HG03103 (cell line): ENCODE results near the gene MATN1.

Source experiments
- ATAC-seq: cut with Tn5 transposase; IDR thresholded peaks from one replicate; pipeline ENCODE4 v1.9.1; 2021; ENCODE audit warnings: low read depth; ENCODE audit not compliant: unreplicated experiment

MATN1 gene

GRCh38 chr1:30734106-30734505 is 10.7 kb upstream of the MATN1 start:
- ATAC-seq, result no peak

- ATAC-seq, result no peak
Measured at GRCh38 chr1:30733493-30733892, 10.1 kb upstream of the MATN1 start.

GRCh38 chr1:30732277-30732996 is 9.1 kb upstream of the MATN1 start:
- ATAC-seq, result no peak

- ATAC-seq, result no peak
Measured at GRCh38 chr1:30731806-30732276, 8.5 kb upstream of the MATN1 start.

GRCh38 chr1:30731109-30731805 is 7.9 kb upstream of the MATN1 start:
- ATAC-seq, result no peak

GRCh38 chr1:30730346-30731108 is 7.1 kb upstream of the MATN1 start:
- ATAC-seq, result no peak

GRCh38 chr1:30729901-30730300 is 6.5 kb upstream of the MATN1 start:
- no peak for ATAC-seq

- no peak for ATAC-seq
Measured at GRCh38 chr1:30728832-30729638, 5.7 kb upstream of the MATN1 start.

GRCh38 chr1:30728340-30728739 is 5.0 kb upstream of the MATN1 start:
- ATAC-seq, result no peak

GRCh38 chr1:30727824-30728223 is 4.4 kb upstream of the MATN1 start:
- no peak for ATAC-seq

GRCh38 chr1:30726773-30727684 is 3.6 kb upstream of the MATN1 start:
- no peak for ATAC-seq

GRCh38 chr1:30726236-30726635 is 2.9 kb upstream of the MATN1 start:
- ATAC-seq, result no peak

- no peak for ATAC-seq
Measured at GRCh38 chr1:30725450-30726095, 2.2 kb upstream of the MATN1 start.

- no peak for ATAC-seq
Measured at GRCh38 chr1:30724655-30725421, 1.5 kb upstream of the MATN1 start.

- ATAC-seq, result no peak
Measured at GRCh38 chr1:30724175-30724574, 790 bp upstream of the MATN1 start.

GRCh38 chr1:30721812-30722537 is 1.4 kb downstream of the MATN1 start:
- no peak for ATAC-seq

- ATAC-seq, result no peak
Measured at GRCh38 chr1:30721341-30721793, 2.0 kb downstream of the MATN1 start.
